GM06990 (cell line): ENCODE data around the gene BCAR1.

Source experiments
- DNase-seq: peaks from one replicate; pipeline ENCODE4 v3.0.0-alpha.2; 2011; ENCODE audit not compliant: insufficient read length; ENCODE audit errors: extremely low read depth
- H3K27me3 ChIP-seq: replicated peaks from 2 replicates; pipeline ENCODE4 v1.6.0; 2011; ENCODE audit warnings: low read length; ENCODE audit not compliant: control insufficient read depth, insufficient read depth
- H3K36me3 ChIP-seq: 2 replicates; pipeline ENCODE4 v1.5.1; 2011; ENCODE audit warnings: low read length; ENCODE audit not compliant: control insufficient read depth, insufficient read depth
- H3K4me3 ChIP-seq: replicated peaks from 2 replicates; pipeline ENCODE4 v1.5.1; 2011; ENCODE audit warnings: low read depth, mild to moderate bottlenecking, control low read depth, low read length
- CTCF ChIP-seq: IDR thresholded peaks from 2 replicates; pipeline ENCODE4 v1.5.1; 2011; ENCODE audit warnings: low read length, control low read depth, mild to moderate bottlenecking, inconsistent platforms; ENCODE audit not compliant: insufficient read depth, poor library complexity, severe bottlenecking

The BCAR1 gene

GRCh38 chr16:75248536-75249380 lies 2.7 kb downstream of the BCAR1 start:
- no peaks in the 10 kb centered on the region for H3K27me3 ChIP-seq
- no peak overlapping the region for H3K4me3 ChIP-seq
- DNase-seq: no peak
- TF ChIP-seq CTCF: no peak
- no peaks in the 10 kb centered on the region; the same call in none of the 2 replicates for H3K36me3 ChIP-seq

- H3K4me3 ChIP-seq: no peak overlapping the region
These were observed 3.3 kb downstream of the BCAR1 start for GRCh38 chr16:75248142-75248535.

GRCh38 chr16:75247249-75247648 lies 4.2 kb downstream of the BCAR1 start:
- Histone ChIP-seq H3K4me3 (no peak overlapping the region), H3K27me3 (no peaks in the 10 kb centered on the region), H3K36me3 (peaks cover 1% of the 10 kb centered on the region)
- DNase-seq: no peak
- no peak for TF ChIP-seq CTCF

More at GRCh38 chr16:75248142-75248535, 3.3 kb downstream of the BCAR1 start:
- Histone ChIP-seq H3K27me3 (no peaks in the 10 kb centered on the region), H3K36me3 (no peaks in the 10 kb centered on the region; the same call in none of the 2 replicates)
- DNase-seq: no peak
- TF ChIP-seq CTCF: no peak

GRCh38 chr16:75246504-75247205 lies 4.8 kb downstream of the BCAR1 start:
- DNase-seq: no peak
- no peaks in the 10 kb centered on the region for H3K27me3 ChIP-seq
- no peak overlapping the region for H3K4me3 ChIP-seq
- TF ChIP-seq CTCF: no peak
- H3K36me3 ChIP-seq: peaks cover 3% of the 10 kb centered on the region

GRCh38 chr16:75244844-75245758 lies 6.3 kb downstream of the BCAR1 start:
- Histone ChIP-seq H3K4me3 (no peak overlapping the region; the same call in 1 of the 2 replicates), H3K27me3 (no peaks in the 10 kb centered on the region), H3K36me3 (peaks cover 3% of the 10 kb centered on the region)
- TF ChIP-seq CTCF: no peak
- peak; percentile 57 for DNase-seq
